ENCODE results near the gene GNG8.
"Not testable (repeated sequence)": the region's sequence is repeated elsewhere in the genome, so short reads cannot be mapped to it uniquely, and the experiment has no call there.

GNG8 gene

GRCh38 chr19:46644720-46645119 is 8.7 kb upstream of the GNG8 start:
- no peak for DNase-seq

DNA sequence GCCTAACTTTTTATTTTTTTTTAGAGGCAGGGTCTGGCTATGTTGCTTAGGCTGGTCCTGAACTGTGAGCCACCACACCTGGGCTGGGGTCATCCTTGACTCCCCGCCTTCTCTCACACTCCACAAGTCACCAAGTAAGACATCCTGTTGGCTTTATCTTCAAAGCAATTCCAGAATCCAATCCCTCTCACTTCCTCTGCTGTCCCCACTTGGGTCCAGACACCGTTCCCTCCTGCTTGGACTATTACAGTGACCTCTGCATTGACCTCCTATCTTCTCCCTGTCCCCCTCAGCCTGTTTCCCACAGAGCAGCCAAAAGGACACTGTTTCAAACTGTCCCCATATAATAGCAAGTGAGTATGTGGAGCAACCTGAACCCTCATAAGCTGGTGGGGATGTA is 4.7 kb upstream of the GNG8 start:
- DNase-seq: no peak

- DNase-seq: no peak
Measured at GRCh38 chr19:46639358-46640182, 3.6 kb upstream of the GNG8 start.

GRCh38 chr19:46637224-46637623 is 1.2 kb upstream of the GNG8 start:
- DNase-seq: peak; percentile 28

- no peak for DNase-seq
Measured at GRCh38 chr19:46634656-46635218, 1.3 kb downstream of the GNG8 start.

DNA sequence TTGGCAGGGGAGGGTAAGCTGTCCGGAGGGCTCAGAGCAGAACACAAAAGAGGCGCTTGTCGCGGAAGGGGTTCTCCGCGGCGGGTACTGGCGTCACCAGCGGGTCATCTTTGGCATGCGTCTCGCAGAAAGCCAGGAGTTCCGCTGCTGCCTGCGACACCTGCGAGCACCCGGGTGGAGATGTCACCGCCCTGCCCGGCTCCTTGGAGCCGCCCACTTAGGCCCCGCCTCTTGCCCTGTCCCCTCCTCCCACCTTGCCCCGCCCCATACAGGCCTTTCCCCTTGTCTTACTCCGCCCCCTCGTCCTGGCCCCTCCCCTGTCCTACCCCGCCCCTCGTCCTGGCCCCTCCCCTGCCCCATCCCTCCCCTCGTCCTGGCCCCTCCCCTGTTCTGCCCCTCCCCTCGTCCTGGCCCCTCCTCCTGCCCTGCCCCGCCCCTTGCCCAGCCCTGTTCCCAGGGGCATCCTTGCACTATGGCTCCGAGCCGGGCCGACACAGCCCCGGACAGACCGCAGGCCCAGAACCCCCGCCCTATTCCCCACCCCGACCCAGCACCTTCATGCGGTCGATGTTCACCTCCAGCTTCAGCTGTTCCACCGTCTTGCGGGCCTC is 1.9 kb downstream of the GNG8 start:
- DNase-seq: peak; percentile 93

DNA sequence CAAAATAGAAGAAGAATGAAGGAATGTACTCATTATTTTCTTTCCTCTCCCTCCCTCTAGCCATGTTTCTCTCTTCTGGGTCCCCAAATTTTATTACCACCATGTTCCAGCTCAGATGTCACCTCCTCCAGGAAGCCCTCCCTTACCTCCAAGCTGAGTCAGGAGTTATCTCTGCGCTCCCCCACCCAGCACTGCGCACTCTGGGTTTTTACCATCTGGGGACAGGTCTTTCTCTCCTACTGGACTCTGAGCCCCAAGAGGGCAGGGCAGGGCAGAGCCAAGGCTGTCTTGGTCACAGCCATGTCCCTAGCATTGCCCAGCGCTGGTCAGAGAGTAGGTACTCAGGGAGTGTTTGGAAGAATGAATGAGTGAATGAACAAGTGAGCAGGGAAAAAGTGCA is 2.9 kb downstream of the GNG8 start:
- no peak for DNase-seq

- no peak for DNase-seq
Measured at GRCh38 chr19:46631481-46631880, 4.5 kb downstream of the GNG8 start.

DNA sequence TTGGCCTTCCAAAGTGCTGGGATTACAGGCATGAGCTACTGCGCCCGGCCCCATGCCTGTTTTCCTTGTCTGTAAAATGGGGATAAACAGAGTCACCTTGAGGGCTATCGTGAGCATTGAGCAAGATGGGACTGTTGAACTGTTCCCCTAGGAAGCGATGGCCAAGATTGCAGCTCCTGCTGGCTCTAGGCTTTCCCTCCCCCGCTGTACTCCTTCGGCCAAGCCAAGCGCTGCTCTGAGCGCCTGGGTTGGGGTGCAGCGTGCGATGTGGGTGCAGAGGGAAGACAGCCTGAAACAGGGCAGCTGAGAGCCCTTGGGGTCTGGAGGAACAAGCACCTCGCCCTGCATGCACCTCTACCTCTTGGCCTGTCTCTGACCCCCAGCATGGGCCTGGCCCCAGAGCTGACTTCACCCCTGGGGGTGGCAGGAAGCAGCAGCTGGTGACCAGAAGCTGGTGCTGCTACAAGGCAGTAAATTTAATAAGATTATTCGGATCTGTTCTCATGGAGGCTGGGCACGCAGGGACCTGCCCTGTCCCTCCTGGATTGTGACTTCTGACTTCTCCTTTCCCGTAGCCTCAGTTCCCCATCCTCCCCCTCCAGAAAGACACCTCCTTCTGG is 5.3 kb downstream of the GNG8 start:
- no peak for DNase-seq

- DNase-seq: no peak
Measured at GRCh38 chr19:46629546-46630025, 6.4 kb downstream of the GNG8 start.

- not testable (repeated sequence) for DNase-seq
Measured at GRCh38 chr19:46628970-46629369, 7.0 kb downstream of the GNG8 start.

DNA sequence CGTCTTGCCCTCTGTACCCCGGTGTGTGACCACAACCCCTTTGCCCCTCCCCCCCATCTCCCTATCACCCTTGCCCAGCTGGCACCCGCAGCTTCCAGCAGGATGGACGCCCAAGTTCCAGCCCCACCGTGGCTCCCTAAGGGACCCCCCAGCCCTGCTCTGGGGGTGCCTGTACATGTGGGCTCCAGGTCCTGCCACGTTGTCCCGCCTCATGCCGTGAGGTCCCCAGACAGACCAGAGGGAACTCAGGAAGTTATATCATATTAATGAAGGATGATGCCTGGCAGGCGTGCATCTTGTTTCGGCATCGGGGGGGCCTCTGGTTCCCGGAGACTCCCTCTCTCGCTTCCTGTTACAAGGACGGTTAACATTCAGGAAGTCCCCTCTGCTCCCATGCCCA is 9.6 kb downstream of the GNG8 start:
- DNase-seq: no peak

DNA sequence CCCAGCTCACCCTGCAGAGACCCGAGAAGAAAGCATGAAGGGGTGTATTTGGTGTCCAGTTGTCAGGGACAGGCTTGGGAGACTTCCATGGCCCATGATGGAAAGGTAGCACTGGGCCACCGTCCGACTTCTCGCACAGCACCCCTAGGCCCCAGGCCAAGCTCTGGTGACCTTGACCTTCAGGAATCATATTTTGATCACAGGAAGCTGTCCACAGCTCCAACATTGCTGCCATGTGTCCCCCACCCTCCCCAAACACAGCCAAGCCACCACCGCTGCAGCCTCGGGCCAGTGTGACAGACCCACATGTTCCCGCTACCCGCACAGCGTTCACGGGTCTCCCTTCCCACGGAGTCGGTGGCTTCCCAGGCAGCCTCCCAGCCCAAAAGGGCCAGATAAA is 10.3 kb downstream of the GNG8 start:
- DNase-seq: no peak

DNA sequence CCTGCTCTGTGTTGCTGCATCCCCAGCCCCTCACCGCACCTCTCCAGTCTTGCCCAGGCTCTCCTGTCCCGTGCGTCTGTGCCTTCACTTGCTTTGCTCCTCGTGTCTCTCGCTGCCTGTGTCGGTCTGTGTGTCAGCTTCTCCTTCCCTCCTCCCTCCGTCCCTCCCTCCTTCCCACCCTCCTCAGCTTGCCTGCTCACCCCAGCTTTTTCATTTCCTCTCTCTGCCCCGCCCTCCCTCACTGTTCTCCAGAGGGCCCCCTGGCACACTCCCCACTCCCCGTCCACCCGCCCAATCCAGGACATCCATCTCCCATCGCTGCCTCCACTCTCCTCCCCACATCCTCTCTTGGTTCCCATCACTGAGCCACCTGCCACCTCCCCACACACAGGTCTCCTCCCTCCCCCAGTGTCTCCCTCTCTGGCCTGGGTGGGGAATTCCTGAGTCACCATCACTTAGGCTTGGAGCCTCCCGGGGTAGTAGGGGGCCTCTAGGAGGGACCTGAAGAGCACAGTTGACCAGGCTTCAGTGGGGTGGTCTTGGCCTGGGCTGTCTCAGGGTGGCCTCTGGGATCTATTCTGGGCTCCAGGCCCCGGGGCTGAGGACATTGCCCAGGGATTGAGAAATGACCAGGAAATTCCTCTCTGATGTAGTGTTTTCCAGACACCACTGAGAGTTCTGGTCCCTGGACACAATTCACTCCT is 10.9 kb downstream of the GNG8 start, which contains the start of gene PTGIR:
PTGIR (minus strand) TSS at position 132 of the 704 bp plus-strand sequence. CDS start 864 bp downstream, outside the sequence.
- DNase-seq: peak; percentile 38

GRCh38 chr19:46623915-46624502 is 12.0 kb downstream of the GNG8 start:
- no peak for DNase-seq

DNA sequence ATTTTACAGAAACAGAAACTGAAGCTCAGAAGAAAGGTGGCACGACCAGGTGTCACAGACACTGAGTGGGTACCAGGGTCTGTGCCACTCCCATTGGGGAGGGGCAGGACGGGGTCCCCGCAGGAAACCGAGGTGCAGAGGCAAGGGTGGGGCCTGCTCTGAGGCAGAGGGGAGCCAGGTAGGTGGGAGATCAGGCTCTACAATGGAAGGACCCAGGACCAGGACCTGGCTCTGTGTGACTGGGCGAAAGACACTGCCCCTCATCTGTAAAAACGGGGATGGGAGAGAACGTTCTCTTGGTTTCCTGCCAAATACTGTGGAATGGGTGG is 13.9 kb downstream of the GNG8 start:
- DNase-seq: no peak

- DNase-seq: no peak
Measured at GRCh38 chr19:46621191-46622117, 14.5 kb downstream of the GNG8 start.

GRCh38 chr19:46620716-46621115 is 15.3 kb downstream of the GNG8 start:
- DNase-seq: no peak

DNA sequence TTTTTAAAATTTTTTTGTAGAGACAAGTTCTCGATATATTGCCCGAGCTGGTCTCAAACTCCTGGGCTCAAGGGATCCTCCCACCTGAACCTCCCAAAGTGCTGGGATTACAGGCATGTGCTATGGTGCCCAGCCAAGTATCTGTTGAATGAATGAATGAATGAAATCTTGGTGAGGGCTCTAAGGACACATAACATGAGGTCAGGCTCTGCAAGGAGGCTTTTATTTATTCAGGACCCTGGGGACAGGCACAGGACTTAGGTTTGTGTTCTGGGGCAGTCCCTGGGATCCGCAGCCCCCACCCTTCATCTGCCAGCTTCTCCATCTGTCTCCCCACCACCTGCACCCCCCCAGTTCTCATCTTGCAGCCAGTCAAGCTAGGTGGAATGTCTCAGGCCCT is 15.7 kb downstream of the GNG8 start:
- no peak for DNase-seq

DNA sequence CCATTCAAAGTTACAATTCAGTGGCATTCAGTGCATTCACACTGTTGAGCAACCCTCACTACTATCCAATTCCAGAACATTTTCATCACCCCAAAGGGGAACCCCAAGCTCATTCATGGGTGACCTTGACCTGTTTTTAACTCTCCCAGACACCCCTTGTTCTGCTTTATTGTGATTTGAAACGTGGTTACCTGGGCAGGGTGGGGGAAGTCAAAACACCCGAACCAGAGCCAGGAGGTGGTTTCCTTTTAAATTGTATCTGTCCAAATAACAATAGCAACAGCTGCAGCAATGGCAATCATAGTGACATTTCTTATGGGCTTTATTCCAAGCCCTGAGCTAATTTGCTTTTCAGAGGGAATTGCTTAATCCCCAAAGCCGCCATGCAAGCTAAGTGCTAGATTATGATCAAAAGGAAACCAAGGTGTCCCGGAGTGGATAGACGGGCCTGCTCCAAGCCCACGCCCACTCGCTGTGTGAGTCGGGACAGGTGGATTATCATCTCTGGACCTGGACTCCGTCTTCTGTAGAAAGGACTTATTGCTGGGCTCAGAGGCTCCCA is 17.3 kb downstream of the GNG8 start:
- DNase-seq: no peak

GRCh38 chr19:46617601-46618000 is 18.4 kb downstream of the GNG8 start:
- DNase-seq: no peak

All from stimulated activated CD4-positive, alpha-beta T cell treated with anti-CD3 and anti-CD28 coated beads, Interleukin-4, amount 100 ng/mL, for 24 hours (primary cell).